GM19099 (cell line): ENCODE results near the gene PPFIBP1.

Source experiments
- POLR2A ChIP-seq: IDR thresholded peaks from 3 replicates; pipeline ENCODE4 v1.6.1; 2011; ENCODE audit warnings: low read depth; ENCODE audit not compliant: insufficient read length; ENCODE audit errors: extremely low read depth

Gene PPFIBP1

GRCh38 chr12:27696293-27696652, 172.3 kb downstream of the PPFIBP1 start, which contains the start of gene REP15:
TSS of gene REP15 (plus strand) at chr12:27696447. CDS start at chr12:27696563, 116 bp downstream.
- no peak for TF ChIP-seq POLR2A

GRCh38 chr12:27696864-27697564, 173.0 kb downstream of the PPFIBP1 start:
- TF ChIP-seq POLR2A = no peak

GRCh38 chr12:27703720-27704452, 179.9 kb downstream of the PPFIBP1 start:
- no peak for TF ChIP-seq POLR2A

GRCh38 chr12:27705263-27705662, 181.3 kb downstream of the PPFIBP1 start:
- TF ChIP-seq POLR2A = no peak

GRCh38 chr12:27707216-27707615, 183.2 kb downstream of the PPFIBP1 start:
- TF ChIP-seq POLR2A = no peak

- no peak for TF ChIP-seq POLR2A
Measured at GRCh38 chr12:27709212-27709931, 185.4 kb downstream of the PPFIBP1 start.

GRCh38 chr12:27709932-27710591, 186.1 kb downstream of the PPFIBP1 start:
- no peak for TF ChIP-seq POLR2A

- peak; percentile 91 for TF ChIP-seq POLR2A
Measured at GRCh38 chr12:27710592-27711316, 186.7 kb downstream of the PPFIBP1 start, which contains the start of gene MRPS35. TSS of gene MRPS35 (plus strand) at chr12:27710832. CDS start at chr12:27710844, 12 bp downstream.

- TF ChIP-seq POLR2A = no peak
Measured at GRCh38 chr12:27711317-27711682, 187.3 kb downstream of the PPFIBP1 start.

GRCh38 chr12:27711967-27712366, 188.0 kb downstream of the PPFIBP1 start:
- TF ChIP-seq POLR2A = no peak

- no peak for TF ChIP-seq POLR2A
Measured at GRCh38 chr12:27723212-27723611, 199.2 kb downstream of the PPFIBP1 start.

GRCh38 chr12:27730097-27730588, 206.1 kb downstream of the PPFIBP1 start:
- no peak for TF ChIP-seq POLR2A

GRCh38 chr12:27732281-27732680, 208.3 kb downstream of the PPFIBP1 start:
- TF ChIP-seq POLR2A = no peak

- TF ChIP-seq POLR2A = no peak
Measured at GRCh38 chr12:27733052-27733656, 209.1 kb downstream of the PPFIBP1 start.
